Fibroblast of the aortic adventitia (primary cell): ENCODE results near the gene DCST1. TPM values are rescaled to one million over a fixed set of nuclear protein-coding genes. Genes with fewer than 3 reads are reported as not detected.
"Not testable (repeated sequence)": the region's sequence is repeated elsewhere in the genome, so short reads cannot be mapped to it uniquely, and the experiment has no call there.

Experiments
- DNase-seq: peaks from one replicate; pipeline ENCODE4 v3.0.0-alpha.2; 2010; ENCODE audit warnings: low read depth
- H3K4me3 ChIP-seq: 2 replicates; pipeline ENCODE4 v1.5.1; 2011; ENCODE audit warnings: low read depth, mild to moderate bottlenecking, control low read depth, low read length, moderate library complexity
- CTCF ChIP-seq: IDR thresholded peaks from 2 replicates; pipeline ENCODE4 v1.5.1; 2011; ENCODE audit warnings: mild to moderate bottlenecking, low read length, control low read depth, inconsistent platforms; ENCODE audit not compliant: insufficient read depth
- total RNA-seq: library from RNA; depleted of rRNA; stranded (reverse); fragments of >200 nt; gene quantifications from 2 replicates; pipeline ENCODE4 v1.2.3, GENCODE V29; 2012; ENCODE audit warnings: low replicate concordance

Gene DCST1
- total RNA-seq, 1 donor = not detected

GRCh38 chr1:154992721-154993571 is 40.7 kb upstream of the DCST1 start:
- DNase-seq = peak; percentile 51
- H3K4me3 ChIP-seq = no peak overlapping the region

GRCh38 chr1:154993572-154994268 is 39.9 kb upstream of the DCST1 start, which contains the start of gene LENEP:
Gene LENEP (plus strand): TSS chr1:154993586. CDS start chr1:154993608, 22 bp downstream.
- H3K4me3 ChIP-seq = no peak within 1 kb of the TSS
- no peak for TF ChIP-seq CTCF
- no peak for DNase-seq

More at GRCh38 chr1:154992721-154993571, 40.7 kb upstream of the DCST1 start:
- peak; percentile 15 for TF ChIP-seq CTCF

- no peak for TF ChIP-seq CTCF
Measured at GRCh38 chr1:154994269-154994587, 39.4 kb upstream of the DCST1 start.

GRCh38 chr1:154994591-154994990 is 39.0 kb upstream of the DCST1 start:
- no peak overlapping the region for H3K4me3 ChIP-seq
- TF ChIP-seq CTCF = no peak
- no peak for DNase-seq

More at GRCh38 chr1:154994269-154994587, 39.4 kb upstream of the DCST1 start:
- H3K4me3 ChIP-seq = no peak overlapping the region
- DNase-seq = peak; percentile 20

- H3K4me3 ChIP-seq = not testable (repeated sequence)
- TF ChIP-seq CTCF = peak; percentile 42
- DNase-seq = peak; percentile 87
Measured at GRCh38 chr1:154995301-154995983, 38.2 kb upstream of the DCST1 start.

GRCh38 chr1:154996966-154997701 is 36.5 kb upstream of the DCST1 start:
- no peak overlapping the region for H3K4me3 ChIP-seq
- DNase-seq = no peak
- no peak for TF ChIP-seq CTCF
